Stimulated activated CD8-positive, alpha-beta memory T cell treated with anti-CD3 and anti-CD28 coated beads, Interleukin-12 subunit alpha, Interleukin-12 subunit beta, amount 100 ng/mL, for 4 hours (primary cell): ENCODE results near the gene RNF11.

Experiments
- DNase-seq: peaks from one replicate; pipeline ENCODE4 v3.0.0-alpha.2; 2020; ENCODE audit warnings: low read depth

RNF11 gene

DNA sequence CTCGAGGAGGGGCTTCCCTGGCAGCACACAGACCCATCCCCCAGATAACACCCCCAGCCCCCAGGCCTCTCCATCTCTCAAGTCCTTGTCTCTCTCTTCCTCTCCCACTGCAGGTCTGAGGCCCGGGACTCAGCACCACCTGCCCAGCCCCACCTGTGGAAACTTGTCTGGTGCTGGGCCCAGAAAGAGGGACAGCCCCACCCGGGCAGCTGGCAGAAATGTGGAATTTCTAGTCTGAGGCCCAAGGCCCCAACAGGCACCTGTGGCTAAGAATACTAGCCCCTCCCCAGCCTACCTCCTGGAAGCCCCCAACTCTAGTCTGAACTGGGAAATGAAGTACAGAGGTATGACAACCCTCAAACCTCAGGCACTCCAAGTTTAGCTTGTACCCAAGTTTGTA lies 78.9 kb downstream of the RNF11 start:
- DNase-seq, result no peak

DNA sequence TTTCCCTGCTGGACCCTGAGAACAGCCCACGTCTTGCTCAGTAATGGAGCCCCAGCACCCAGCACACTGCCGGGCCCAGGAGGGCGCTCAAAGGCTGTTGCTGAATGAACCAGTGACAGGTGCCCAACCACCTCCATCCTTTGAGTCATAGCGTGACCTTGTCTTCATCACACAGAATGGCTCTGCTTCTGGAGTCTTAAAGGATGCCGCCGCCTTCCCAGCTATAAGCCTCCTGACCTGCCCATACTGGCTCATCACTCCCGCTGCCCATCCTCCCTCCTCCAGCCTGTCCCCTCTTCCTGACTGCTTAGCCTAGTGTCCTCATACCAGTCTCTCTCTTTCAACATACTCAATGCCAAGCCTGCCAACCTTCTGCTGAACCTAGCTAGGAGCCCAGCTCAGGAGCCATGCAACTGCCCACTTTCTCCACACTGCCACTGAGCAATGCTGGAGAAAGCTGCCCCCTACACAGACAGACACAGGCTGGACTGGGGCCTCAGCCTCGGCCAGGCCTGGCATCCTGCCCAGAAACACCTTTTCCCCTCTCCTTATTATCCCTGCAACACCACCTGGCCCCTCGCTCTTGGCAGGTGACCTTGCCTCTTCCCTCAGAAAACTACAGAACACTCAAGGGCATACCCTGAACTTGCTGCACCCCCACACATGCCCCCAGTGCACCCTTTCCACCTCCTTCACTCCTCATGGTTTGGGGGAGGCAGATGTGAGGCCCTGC lies 80.2 kb downstream of the RNF11 start:
- no peak for DNase-seq

DNA sequence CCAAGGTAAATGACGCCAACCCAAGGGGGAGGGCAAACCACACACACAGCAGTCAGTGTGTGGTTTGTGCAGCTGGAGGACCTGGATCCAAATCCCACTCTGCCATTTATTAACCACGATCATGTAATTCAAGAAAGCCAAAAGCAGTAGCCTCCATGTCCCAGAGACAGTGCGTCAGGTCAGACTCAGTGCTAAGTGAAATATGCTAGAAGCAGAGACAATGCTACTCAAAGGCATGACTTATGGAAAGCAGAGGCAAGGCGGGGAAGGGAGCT lies 80.7 kb downstream of the RNF11 start:
- no peak for DNase-seq

DNA sequence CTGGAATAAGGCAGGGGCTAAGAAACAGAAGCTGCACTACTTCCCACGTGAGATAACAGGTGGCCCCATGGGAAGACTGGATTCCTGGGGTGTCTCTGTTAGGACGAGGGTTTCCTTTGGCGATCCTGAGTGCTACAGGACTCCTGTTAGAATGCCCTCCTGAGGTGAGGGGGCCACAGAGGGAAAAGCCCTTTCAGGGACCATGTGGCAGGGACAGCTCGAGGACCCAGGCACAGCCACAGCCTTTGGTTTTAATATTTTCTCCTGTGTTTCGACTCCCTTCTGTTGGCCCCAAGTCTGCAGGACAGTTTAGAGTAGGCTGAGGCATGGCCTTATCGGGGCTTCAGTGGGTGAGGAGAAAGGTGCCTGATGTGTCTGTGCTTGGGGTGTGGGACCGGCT lies 81.7 kb downstream of the RNF11 start:
- DNase-seq, result no peak

DNA sequence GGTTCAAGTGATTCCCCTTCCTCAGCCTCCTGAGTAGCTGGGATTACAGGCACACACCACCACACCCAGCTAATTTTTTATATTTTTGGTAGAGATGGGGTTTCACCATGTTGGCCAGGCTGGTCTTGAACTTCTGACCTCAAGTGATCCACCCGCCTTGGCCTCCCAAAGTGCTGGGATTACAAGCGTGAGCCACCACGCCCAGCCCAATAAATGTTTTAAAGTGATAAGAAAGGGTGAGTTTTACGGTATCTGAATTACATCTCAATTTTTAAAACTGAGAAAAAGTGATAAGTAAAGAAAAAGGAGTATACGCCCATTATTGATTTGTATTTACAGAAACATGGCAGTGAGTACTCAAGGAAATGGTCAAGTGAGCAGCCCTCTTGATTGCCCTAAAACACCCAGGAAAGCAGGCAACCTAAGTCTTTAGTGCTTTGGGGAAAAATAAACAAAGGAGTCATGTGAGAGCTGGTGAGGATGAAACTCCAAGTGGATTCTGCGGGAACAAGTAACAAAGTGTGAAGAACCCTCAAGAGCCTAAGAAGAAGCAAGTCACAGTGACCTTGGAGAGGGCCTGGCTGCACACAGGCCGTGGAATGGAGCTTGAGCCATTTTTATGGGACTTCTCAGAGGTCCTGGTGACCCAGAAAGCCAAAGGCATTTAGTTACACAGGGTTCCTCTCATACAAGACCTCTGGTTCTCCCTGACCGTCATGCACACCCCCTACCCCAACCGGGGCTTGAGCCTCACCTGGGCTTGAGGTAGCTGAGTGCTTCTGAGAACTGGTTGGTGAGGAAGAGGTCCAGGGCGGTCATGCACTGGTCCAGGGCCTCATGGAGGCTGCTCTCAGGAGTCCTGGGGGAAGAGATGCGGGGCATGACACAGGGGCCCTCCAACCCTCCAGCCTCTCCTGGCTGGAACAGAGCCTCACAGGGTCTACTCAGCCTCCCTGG lies 85.2 kb downstream of the RNF11 start:
- DNase-seq, result no peak

DNA sequence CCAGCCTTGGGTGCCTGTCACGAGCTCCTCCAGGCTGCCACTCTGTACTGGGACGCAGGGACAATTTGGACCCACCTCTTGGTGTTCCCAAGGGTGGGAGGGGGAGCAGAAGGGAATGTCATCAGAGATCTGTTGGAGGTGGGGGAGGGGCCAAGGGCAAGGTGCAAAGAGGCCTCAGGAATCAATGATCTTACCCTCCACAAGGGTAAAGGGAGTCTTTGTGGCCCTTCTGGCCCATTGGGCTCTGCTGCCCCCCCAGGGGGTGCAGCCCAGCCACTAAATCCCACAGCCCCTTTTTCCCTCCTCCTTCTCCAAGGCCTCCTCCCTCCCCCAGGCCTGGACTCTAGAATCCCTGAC lies 85.8 kb downstream of the RNF11 start:
- DNase-seq, result no peak

DNA sequence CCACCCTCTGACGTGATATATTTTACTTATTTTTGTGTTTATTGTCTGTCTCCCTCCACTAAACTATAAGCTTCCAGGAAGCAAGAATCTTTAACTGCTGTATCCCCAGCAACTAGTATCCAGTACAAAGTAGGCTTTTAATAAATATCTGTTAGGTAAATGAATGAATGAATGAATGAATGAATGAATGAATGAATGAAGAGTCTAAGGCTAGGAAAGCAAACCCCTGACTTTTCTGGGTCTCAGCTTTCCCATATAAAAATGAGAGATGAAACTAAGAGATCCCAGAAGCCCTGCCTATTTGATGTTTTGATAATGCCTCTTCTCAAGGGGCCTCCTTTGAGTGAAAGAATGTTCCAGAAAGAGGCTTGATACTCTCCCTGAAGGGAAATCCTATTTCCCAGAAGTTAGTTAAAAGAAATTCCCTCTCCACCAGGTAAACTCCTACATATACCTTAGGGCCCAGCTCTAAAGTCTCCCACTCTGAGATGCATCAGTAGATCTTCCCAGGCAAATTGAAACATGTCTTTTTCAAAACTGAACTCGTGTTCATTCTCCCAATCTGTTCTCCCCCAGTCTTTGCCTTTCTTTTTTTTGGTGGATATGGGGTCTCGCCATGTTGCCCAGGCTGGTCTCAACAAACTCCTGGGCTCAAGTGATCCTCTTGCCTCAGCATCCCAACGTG lies 86.5 kb downstream of the RNF11 start:
- DNase-seq, result no peak
